Measurements from ENCODE around the gene LCN6.

LCN6 gene

GRCh38 chr9:136741883-136742571 lies 6.3 kb downstream of the LCN6 start:
- DNase-seq: no peak

DNA sequence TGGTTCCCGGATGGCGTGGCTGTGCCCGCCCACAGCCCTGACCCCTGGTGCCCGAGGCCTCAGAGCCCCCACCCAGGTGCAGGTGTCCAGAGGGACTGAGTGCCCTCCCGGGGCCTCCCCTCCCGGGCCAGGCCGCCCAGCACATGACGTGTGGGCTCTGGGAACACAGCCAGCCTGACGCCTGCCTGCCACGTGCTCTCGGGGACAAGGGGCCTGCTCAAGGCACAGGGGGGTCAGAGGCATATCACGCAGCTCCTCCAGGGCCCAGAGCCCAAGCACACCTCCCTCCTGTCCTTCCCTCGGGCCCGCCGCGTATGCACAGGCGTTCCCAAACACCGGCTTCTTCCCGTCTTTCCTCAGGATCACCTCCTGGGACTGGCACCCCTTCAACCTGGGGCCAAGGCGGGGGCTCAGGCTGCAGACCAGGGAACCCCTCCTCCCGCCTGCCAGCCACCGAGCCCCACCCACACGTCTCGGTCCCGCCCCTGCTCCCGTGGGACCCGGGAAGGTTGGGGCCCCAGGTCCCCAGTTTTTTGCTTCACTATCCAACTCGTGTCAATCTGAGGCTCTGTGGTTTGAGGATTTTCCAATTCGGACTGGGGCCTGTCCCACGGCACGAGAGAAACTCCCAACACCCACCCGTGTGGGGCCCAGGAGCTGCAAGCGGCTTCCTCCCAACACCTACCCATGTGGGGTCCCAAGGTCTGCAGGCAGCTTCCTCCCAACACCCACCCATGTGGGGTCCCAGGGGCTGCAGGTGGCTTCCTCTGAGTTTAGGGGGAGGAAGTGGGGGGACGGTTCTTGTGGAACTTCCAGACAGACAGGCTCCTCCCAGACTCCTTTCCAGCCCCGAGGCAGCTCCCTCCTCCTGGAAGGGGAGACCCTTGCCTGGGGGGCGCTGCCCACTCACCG lies 7.1 kb downstream of the LCN6 start:
- DNase-seq: no peak

GRCh38 chr9:136740491-136740890 lies 7.8 kb downstream of the LCN6 start:
- no peak for DNase-seq

DNA sequence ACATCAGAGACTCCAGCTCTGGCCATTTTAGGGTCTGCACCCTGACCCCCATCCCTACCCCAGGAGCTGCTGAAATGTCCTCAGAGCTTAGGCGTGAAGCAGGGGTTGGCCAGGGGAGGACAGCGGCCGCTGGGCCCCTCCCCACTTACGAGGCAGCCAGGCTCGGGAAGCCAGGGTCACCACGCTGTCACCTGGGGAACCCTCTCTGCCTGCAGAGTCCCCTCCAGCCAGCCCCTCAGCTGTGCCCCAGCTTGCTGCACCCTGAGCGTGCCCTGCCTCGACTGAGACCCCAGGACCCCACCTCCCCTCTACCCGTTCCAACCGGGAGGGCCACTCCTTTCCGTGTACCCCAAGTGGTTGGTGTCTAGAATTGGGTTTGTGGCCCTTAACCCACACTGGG lies 8.3 kb downstream of the LCN6 start:
- no peak for DNase-seq

DNA sequence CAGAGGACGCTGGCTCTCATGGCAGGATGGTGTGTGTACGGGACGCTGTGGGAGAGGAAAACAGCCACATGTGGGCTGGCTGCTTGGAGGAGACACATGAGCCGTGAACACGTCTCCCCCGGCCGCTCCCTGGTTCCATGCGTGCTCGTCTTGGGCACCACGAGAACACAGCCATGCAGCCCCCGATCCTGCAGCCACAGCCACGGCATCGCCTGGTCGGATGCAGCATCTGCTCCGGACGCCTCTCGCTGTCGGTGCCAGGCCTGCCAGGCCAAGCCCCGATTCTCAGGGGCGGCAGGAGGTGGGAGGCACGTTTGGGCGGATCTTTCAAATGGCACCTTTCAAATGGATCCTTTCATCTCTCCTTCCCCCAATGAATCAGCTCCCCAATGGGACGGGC lies 8.8 kb downstream of the LCN6 start:
- no peak for DNase-seq

DNA sequence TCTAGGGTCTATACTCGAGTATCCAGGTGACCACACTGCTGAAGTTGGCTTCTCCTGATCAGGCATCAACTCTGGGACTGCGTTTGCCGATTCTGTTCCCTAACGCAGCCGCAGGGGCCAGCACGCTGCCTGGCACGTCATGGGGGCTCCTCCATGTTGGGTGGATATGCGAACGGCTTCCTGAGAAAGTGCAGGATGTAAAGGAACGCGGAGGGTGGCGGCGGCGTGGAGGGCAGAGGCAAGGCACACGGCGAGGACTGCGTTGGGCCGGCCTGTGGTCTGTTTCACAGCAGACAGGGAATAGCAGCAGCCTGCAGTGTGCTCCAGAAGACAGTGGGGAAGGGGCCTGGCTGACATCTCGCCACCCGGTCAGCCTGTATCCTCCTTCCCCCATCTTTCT lies 9.4 kb downstream of the LCN6 start:
- no peak for DNase-seq

DNA sequence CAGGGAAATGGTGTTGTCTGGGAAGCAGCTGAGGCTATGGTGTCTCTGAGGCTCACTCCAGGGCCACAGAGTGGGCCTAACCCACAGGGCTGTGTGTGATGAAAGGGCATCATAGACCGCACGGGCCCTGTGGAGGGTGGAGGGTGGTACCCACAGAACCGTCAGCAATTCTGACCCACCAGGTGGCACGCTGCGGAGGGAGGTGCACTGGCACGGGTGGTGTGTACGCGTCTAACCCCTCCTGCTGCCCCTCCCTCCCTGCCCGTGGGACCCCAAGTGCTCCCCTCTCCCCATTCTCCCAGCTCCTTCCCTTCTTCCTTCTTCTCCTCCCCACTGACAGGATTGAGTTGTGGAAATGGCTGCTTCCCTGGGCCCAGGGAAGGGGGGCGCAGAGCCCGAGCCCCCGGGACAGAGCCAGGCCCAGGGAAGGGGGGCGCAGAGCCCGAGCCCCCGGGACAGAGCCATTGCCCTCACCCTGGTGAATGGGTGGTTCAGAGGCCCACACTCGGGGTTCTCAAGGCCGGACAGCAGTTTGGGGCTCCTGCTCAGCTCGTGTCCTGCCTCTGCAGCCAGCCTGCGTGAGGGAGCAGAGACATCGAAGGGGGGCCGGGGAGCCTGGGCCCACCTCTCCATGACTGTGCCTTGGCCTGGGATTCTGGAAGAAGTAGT lies 12.4 kb downstream of the LCN6 start:
- no peak for DNase-seq

DNA sequence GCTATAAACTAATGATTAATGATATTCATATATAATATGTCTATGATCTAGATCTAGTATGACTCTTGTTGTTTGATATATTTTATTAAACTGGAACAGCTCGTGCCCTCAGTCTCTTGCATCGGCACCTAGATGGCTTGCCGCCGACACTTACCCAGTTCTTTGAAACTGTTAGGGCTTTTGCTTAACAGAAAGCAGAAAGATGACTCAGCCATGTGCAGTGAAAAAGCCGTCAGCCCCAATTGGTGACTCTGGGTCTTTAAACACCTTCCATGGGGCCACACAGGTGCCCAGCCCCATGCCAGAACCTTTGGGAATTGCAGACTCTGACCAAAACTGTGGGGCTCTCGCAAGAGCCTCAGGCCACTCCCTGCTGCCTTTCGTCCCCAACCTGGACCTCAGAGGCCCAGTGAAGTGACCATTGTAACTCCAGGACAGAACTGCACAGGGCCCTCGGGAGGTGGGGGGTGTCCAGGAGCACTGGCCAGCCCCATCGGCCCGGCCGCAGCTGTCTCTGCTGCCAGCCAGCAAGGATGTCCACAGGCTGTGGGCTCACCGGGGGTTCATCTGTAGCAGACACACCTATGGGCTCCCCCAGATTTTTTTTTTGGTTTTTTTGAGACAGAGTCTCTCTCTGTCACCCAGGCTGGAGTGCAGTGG lies 13.4 kb downstream of the LCN6 start:
- DNase-seq: peak; percentile 57

DNA sequence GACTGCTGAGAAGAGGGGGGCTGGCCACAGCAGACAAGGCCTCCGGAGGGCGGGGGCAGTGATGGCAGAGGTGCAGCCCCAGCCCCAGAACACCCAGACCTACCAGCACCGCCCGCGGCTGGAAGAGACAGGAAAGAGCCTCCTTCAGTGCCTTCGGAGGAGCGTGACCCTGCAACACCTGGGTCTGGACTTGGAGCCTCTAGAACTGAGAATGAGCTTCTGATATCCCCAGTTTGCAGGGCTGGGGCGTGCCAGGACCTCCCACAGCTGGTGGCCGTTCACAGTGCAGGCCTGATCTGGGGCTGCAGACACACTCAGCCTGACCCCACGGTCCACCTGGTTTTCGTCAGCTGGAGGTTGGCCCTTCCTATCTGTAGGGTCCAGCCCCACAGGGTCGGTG lies 14.7 kb downstream of the LCN6 start:
- DNase-seq: no peak

DNA sequence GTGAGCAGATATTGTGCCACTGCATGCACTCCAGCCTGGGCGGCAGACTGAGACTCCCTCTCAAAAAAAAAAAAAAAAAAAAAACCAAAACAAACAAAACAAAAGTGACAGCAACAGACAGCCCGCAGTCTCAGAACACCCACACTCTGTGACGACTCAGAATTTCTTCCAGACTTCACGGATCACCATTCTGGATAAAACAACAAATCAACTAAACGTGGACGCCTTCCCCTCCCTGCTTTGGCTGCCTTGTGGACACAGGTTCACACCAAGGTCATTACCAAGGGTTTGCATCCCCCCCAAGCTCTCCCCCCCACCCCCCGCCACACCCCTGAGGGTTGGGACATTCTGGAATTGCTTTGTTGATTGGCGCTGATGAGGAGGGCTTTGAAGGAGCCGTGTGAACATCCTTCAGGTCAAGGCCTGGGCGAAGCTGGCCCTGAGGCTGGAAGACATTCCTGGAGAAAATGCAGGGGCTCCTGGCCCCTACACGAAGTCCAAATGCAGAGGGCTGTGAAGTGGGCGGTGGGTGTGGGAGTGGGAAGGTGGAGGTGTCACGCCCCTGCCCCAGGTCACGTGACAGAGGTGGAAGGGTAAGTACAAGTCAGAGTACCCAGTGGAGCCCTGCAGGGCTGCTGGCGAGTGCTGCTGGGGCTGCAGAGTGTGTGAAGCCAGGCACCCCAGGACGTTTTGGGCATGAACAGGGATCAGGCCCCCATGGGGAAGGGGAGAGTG lies 15.7 kb downstream of the LCN6 start:
- DNase-seq: no peak

DNA sequence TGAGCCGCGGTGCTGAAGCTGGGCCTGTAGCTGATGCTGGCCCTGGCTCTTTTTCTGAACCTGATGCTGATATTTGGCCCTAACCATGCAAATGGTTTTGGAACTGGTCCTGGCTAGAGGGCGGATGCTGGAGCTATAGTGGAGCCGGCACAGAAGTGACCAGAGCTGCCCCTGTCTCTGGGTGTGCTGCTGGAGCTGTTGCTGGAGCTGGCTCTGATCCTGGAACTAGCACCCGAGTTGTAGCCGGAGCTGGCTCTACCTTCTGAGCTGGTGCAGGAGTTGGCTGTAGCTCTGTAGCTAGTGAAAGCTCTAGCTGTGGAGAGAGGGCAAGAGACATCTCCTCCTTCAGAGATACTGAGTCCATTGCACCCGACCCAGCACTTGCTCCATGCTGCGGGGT lies 18.4 kb downstream of the LCN6 start:
- DNase-seq: no peak

- DNase-seq: peak; percentile 58
Observed at GRCh38 chr9:136729144-136729543, 19.2 kb downstream of the LCN6 start.

- DNase-seq: no peak
Observed at GRCh38 chr9:136728548-136729123, 19.7 kb downstream of the LCN6 start.

DNA sequence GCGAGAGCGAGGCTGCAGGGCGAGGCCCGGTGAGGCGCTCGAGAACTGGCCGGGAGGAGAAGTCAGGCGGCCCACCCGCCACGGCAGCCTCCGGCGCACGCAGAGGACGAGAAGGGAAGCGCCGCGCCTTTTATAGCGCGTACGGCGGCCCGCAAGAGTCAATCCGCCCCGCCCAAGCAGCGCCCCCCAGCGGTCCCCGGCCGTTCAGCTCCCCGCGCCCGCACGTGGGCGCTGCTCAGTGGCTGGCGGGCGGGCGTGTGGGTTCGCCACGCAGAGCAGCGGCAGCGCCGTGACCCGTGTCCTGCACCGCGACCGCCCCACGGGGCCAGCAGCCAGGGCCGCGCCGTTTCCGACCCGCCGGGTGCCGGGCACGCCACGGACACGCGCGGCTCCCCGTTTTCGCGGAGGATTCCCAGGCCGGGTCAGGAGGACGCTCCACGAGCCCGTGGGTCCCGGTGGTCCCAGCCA lies 20.2 kb downstream of the LCN6 start:
- peak; percentile 93 for DNase-seq

- DNase-seq: peak; percentile 62
Observed at GRCh38 chr9:136726631-136727191, 21.6 kb downstream of the LCN6 start.

- DNase-seq: no peak
Observed at GRCh38 chr9:136726118-136726517, 22.2 kb downstream of the LCN6 start.

GRCh38 chr9:136725612-136726011 lies 22.7 kb downstream of the LCN6 start:
- no peak for DNase-seq

DNA sequence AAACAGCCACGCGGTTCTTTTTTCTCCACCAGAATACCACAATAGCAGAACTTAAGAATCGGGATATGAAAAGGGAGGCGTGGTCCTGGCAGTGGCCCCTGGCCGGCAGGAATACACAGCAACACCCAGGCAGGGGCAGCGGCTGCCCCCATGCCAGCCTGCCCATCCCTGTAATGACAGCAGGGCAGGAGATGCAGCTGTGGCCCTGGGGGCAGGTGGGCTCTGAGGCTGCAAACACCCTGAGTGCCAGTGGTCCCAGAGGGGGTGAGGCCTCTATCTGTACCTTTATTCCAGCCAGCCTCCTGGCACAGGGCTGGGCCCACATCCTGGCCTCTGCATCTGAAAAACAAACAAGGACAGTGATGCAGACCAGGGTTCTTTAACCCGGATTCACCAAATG lies 23.6 kb downstream of the LCN6 start:
- DNase-seq: no peak

- no peak for DNase-seq
Observed at GRCh38 chr9:136723989-136724388, 24.3 kb downstream of the LCN6 start.

DNA sequence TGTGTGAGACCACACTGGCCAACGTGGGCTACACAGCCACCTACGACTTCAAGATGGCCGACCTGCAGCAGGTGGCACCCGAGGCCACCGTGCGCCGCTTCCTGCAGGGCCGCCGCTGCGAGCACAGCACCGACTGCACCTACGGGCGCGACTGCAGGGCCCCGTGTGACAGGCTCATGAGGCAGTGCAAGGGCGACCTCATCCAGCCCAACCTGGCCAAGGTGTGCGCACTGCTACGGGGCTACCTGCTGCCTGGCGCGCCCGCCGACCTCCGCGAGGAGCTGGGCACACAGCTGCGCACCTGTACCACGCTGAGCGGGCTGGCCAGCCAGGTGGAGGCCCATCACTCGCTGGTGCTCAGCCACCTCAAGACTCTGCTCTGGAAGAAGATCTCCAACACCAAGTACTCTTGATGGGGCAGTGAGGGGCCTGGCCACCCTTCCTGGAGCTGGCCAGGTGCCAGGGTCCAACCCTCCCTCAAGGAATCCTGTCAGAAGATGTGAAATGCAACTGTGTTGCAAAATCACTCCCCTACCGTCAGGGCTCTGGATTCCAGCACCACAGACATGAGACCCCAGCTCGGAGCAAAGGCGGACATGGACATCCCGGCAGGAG lies 24.9 kb downstream of the LCN6 start:
- DNase-seq: no peak

- DNase-seq: no peak
Observed at GRCh38 chr9:136722969-136723356, 25.4 kb downstream of the LCN6 start.
